Measurements from ENCODE around the gene LAMA2. TPM values are rescaled to one million over a fixed set of nuclear protein-coding genes. Genes with fewer than 3 reads are reported as not detected.

The LAMA2 gene
- total and polyA plus RNA-seq, 2 of the 8 experiments (the other 6 are each of a cell fraction or from before 2014, with no cell fraction given) = 1.3 to 3.8 TPM

DNA sequence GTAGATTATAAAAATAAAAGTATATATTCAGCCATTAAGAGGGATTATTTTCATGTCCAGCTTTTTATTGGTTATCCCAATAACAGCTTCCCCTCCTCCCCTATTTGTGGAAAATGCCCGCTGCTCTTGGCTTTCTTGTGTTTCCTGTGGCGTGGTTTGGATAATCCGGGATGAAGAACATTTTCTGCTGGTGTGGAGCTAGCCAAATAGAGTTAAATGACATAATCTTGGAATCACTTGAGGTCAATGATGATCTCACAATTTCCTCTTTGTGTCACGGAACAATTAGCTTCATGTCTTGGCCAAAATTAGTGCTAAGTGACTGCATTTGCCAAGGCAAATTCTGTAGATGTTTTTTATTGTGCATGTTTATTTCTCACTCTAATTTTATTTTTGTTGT, 394.0 kb downstream of the LAMA2 start:
- WGBS, 2 experiments (ENCODE audit: extremely low coverage in 1 of 2, insufficient coverage in 1 of 2, insufficient read length in 1 of 2, insufficient replicate concordance in 2 of 2, low coverage in 1 of 2, low lambda C conversion rate in 2 of 2, missing lambda C conversion rate in 1 of 2) = 89% methylated on average over 4 of the region's 4 CpGs; no CpG with 5 or more reads in 1 of the 2 experiments
- no peak for DNase-seq (ENCODE audit: low read depth in 1 of 2, low spot score in 2 of 2)

More for the DNA sequence above, 394.0 kb downstream of the LAMA2 start:
- Histone ChIP-seq H3K79me2 (ENCODE audit: control insufficient read depth in 1 of 2, insufficient read depth in 2 of 2, low read length in 2 of 2) (no peaks in the 10 kb centered on the region), H3K4me1 (replicated peaks in 1 of 4; ENCODE audit: control insufficient read depth in 3 of 4, insufficient read depth in 4 of 4, low read length in 3 of 4) (peaks cover 0 to 10% (median 0%) of the 10 kb centered on the region in 4 experiments; a peak in 1 of 7 replicates), H2BK5ac (ENCODE audit: low read depth, low read length) (no peak overlapping the region), H3K23ac (ENCODE audit: insufficient read length) (no peak overlapping the region), H2BK15ac (ENCODE audit: low read length) (no peak overlapping the region), H4K8ac (ENCODE audit: extremely low read depth, insufficient read depth, low read length) (no peak overlapping the region), H3K56ac (replicated peaks; ENCODE audit: insufficient read length, low read depth, low read length) (no peak overlapping the region), H3K27me3 (replicated peaks in 1 of 4; ENCODE audit: control insufficient read depth in 3 of 4, extremely low read depth in 1 of 4, insufficient read depth in 3 of 4, low read length in 3 of 4) (no peaks in the 10 kb centered on the region), H4K5ac (ENCODE audit: insufficient read length, low read depth, low read length) (no peak overlapping the region), H3K27ac (ENCODE audit: low read depth, low read length) (no peak overlapping the region; the same call in 1 of the 2 replicates), H3K36me3 (ENCODE audit: control insufficient read depth in 2 of 4, insufficient read depth in 4 of 4, low read length in 3 of 4) (no peaks in the 10 kb centered on the region), H3K4me3 (ENCODE audit: extremely low read depth in 1 of 4, insufficient read depth in 2 of 4, low read depth in 3 of 4, low read length in 4 of 4) (no peak overlapping the region), H3K14ac (ENCODE audit: insufficient read length) (no peak overlapping the region), H2BK120ac (replicated peaks; ENCODE audit: low read depth, low read length) (no peak overlapping the region), H3K18ac (ENCODE audit: extremely low read depth, low read length) (no peak overlapping the region), H2BK12ac (ENCODE audit: low read depth, low read length) (no peak overlapping the region), H3K79me1 (ENCODE audit: low read depth, low read length) (no peaks in the 10 kb centered on the region), H2AK5ac (ENCODE audit: low read depth, low read length) (no peak overlapping the region), H3K23me2 (ENCODE audit: low read depth, low read length) (no peaks in the 10 kb centered on the region), H2BK20ac (ENCODE audit: low read length) (no peak overlapping the region), H4K20me1 (replicated peaks in 1 of 2; ENCODE audit: control insufficient read depth in 1 of 2, insufficient read depth in 2 of 2, low read length in 2 of 2) (no peaks in the 10 kb centered on the region), H3K4ac (replicated peaks; ENCODE audit: insufficient read length, low read depth, low read length) (no peak overlapping the region), H3K9me3 (ENCODE audit: insufficient read depth in 2 of 2, low read depth in 1 of 2, low read length in 1 of 2) (no peaks in the 10 kb centered on the region), H3K9ac (replicated peaks in 1 of 4; ENCODE audit: extremely low read depth in 1 of 4, low read depth in 3 of 4, low read length in 3 of 4) (no peak overlapping the region), H2AFZ (ENCODE audit: low read length) (no peak overlapping the region), H4K91ac (replicated peaks; ENCODE audit: insufficient read length, low read length) (no peak overlapping the region), H3K4me2 (ENCODE audit: insufficient read depth in 1 of 2, low read depth in 2 of 2, low read length in 2 of 2) (no peak overlapping the region)
- FAIRE-seq = no peak
- no peak for TF ChIP-seq POU5F1 (IDR thresholded peaks at IDR 0.05; ENCODE audit: low read depth, low read length)
- TF ChIP-seq TBP (IDR thresholded peaks at IDR 0.05; ENCODE audit: low read depth, low read length) = no peak
- TF ChIP-seq, protein P1, sequence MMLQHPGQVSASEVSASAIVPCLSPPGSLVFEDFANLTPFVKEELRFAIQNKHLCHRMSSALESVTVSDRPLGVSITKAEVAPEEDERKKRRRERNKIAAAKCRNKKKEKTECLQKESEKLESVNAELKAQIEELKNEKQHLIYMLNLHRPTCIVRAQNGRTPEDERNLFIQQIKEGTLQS (IDR thresholded peaks at IDR 0.05; ENCODE audit: insufficient read depth, low read depth, low read length) = no peak
- TF ChIP-seq HDAC6 (IDR thresholded peaks at IDR 0.05; ENCODE audit: low read depth, low read length) = no peak
- TF ChIP-seq KDM5A (IDR thresholded peaks at IDR 0.05; ENCODE audit: low read length) = no peak
- TF ChIP-seq ASH2L (IDR thresholded peaks at IDR 0.05; ENCODE audit: low read length) = no peak
- TF ChIP-seq JUND (IDR thresholded peaks at IDR 0.05; ENCODE audit: low read length) = no peak
- TF ChIP-seq, protein P2, sequence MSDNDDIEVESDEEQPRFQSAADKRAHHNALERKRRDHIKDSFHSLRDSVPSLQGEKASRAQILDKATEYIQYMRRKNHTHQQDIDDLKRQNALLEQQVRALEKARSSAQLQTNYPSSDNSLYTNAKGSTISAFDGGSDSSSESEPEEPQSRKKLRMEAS (IDR thresholded peaks at IDR 0.05) = no peak
- ChIA-PET CTCF (ENCODE audit: partially characterized antibody) (no interaction called here), POLR2A (ENCODE audit: partially characterized antibody) (no interaction called here)
